MM.1S (cell line): Measurements from ENCODE around the gene MAP3K15.

Experiments
- CTCF ChIP-seq: fragments of 300-600 bp; sonication (generic); IDR thresholded peaks from 2 replicates; pipeline ENCODE4 v1.5.1; 2016; ENCODE audit warnings: antibody characterized with exemption, low read length, mixed read lengths
- EZH2 ChIP-seq: fragments of 300-600 bp; sonication (generic); optimal IDR thresholded peaks from 2 replicates; pipeline ENCODE3; 2017; ENCODE audit warnings: low read depth, mild to moderate bottlenecking, antibody characterized with exemption, low read length, mixed read lengths

- TF ChIP-seq CTCF (no peak), EZH2 (no peak)
Observed at GRCh38 chrX:19377799-19378198, 137.5 kb downstream of the MAP3K15 start.
